Neuronal stem cell (in vitro differentiated cells): Measurements from ENCODE around the gene CHN2.

Source experiments
- DNase-seq: peaks from one replicate; pipeline ENCODE4 v3.0.0-alpha.2; 2013; ENCODE audit warnings: low spot score
- H2AFZ ChIP-seq: one replicate; pipeline ENCODE4 v1.6.1; 2013; ENCODE audit warnings: mild to moderate bottlenecking, low read length, inconsistent platforms
- H2AK5ac ChIP-seq: 2 replicates; pipeline ENCODE4 v1.6.1; 2013; ENCODE audit warnings: low read depth, mild to moderate bottlenecking, inconsistent platforms, low read length, moderate library complexity, mixed read lengths
- H2BK120ac ChIP-seq: 2 replicates; pipeline ENCODE4 v1.6.1; 2013; ENCODE audit warnings: low read depth, mild to moderate bottlenecking, inconsistent platforms, low read length, moderate library complexity, mixed read lengths
- H2BK12ac ChIP-seq: one replicate; pipeline ENCODE4 v1.6.1; 2013; ENCODE audit warnings: low read length, inconsistent platforms
- H2BK15ac ChIP-seq: 2 replicates; pipeline ENCODE4 v1.6.1; 2013; ENCODE audit warnings: mild to moderate bottlenecking, low read length, inconsistent platforms, mixed read lengths
- H2BK5ac ChIP-seq: one replicate; pipeline ENCODE4 v1.6.1; 2013; ENCODE audit warnings: inconsistent platforms, mild to moderate bottlenecking, low read length, moderate library complexity
- H3K14ac ChIP-seq: one replicate; pipeline ENCODE4 v1.6.1; 2013; ENCODE audit warnings: low read length, inconsistent platforms
- H3K18ac ChIP-seq: 2 replicates; pipeline ENCODE4 v1.6.1; 2013; ENCODE audit warnings: low read length, inconsistent platforms
- H3K23ac ChIP-seq: 2 replicates; pipeline ENCODE4 v1.6.1; 2013; ENCODE audit warnings: low read depth, mild to moderate bottlenecking, mixed read lengths, low read length, inconsistent platforms; ENCODE audit not compliant: poor library complexity
- H3K27ac ChIP-seq: replicated peaks from 3 replicates; pipeline ENCODE4 v1.5.1; 2013; ENCODE audit warnings: low read length, inconsistent platforms
- H3K27me3 ChIP-seq, 3 experiments: 2 replicates each; pipeline ENCODE4 v1.6.1; 2013; ENCODE audit warnings: low read length in 3 of 3, mild to moderate bottlenecking in 2 of 3, inconsistent platforms in 1 of 3, low read depth in 1 of 3, mixed read lengths in 1 of 3, moderate library complexity in 1 of 3; ENCODE audit not compliant: control insufficient read depth in 3 of 3, insufficient read depth in 3 of 3
- H3K36me3 ChIP-seq, 2 donors: replicated peaks in 1 of 2; 2 replicates each; pipeline ENCODE4 v1.6.1; 2013; ENCODE audit warnings: low read length in 2 of 2; ENCODE audit not compliant: control insufficient read depth in 2 of 2, insufficient read depth in 2 of 2
- H3K4ac ChIP-seq: 2 replicates; pipeline ENCODE4 v1.6.1; 2013; ENCODE audit warnings: inconsistent platforms, mild to moderate bottlenecking, low read length, moderate library complexity
- H3K4me1 ChIP-seq, 2 donors: 1 replicate in 1 of 2; 2 replicates in 1 of 2; pipeline ENCODE4 v1.6.1; 2013; ENCODE audit warnings: low read length in 2 of 2, low read depth in 1 of 2; ENCODE audit not compliant: control insufficient read depth in 2 of 2, insufficient read depth in 1 of 2
- H3K4me2 ChIP-seq: one replicate; pipeline ENCODE4 v1.6.1; 2013; ENCODE audit warnings: mild to moderate bottlenecking, low read length, inconsistent platforms; ENCODE audit not compliant: insufficient read depth, poor library complexity, severe bottlenecking
- H3K4me3 ChIP-seq, 2 donors: 2 replicates each; pipeline ENCODE4 v1.5.1; 2013; ENCODE audit warnings: low read length in 2 of 2, mild to moderate bottlenecking in 2 of 2, inconsistent platforms in 1 of 2, moderate library complexity in 1 of 2
- H3K79me1 ChIP-seq: one replicate; pipeline ENCODE4 v1.6.1; 2013; ENCODE audit warnings: low read depth, mild to moderate bottlenecking, inconsistent platforms, low read length, moderate library complexity
- H3K9ac ChIP-seq: one replicate; pipeline ENCODE4 v1.6.1; 2013; ENCODE audit warnings: mild to moderate bottlenecking, low read depth, low read length, inconsistent platforms; ENCODE audit not compliant: poor library complexity
- H3K9me3 ChIP-seq, 2 donors: replicated peaks in 1 of 2; 2 replicates each; pipeline versions ENCODE3 to v1.6.1; 2013; ENCODE audit warnings: low read length in 2 of 2, mild to moderate bottlenecking in 2 of 2, inconsistent platforms in 1 of 2, low read depth in 1 of 2, mixed read lengths in 1 of 2, moderate library complexity in 1 of 2; ENCODE audit not compliant: control insufficient read depth in 2 of 2, insufficient read depth in 1 of 2
- H4K8ac ChIP-seq: one replicate; pipeline ENCODE4 v1.6.1; 2013; ENCODE audit warnings: low read depth, mild to moderate bottlenecking, inconsistent platforms, low read length, moderate library complexity
- H4K91ac ChIP-seq: one replicate; pipeline ENCODE4 v1.6.1; 2013; ENCODE audit warnings: low read length, low read depth, mild to moderate bottlenecking, inconsistent platforms; ENCODE audit not compliant: poor library complexity
- WGBS, 2 donors: extraction: QIAGEN DNeasy Blood & Tissue Kit; methylation state at CpG; one replicate each; pipeline ENCODE4 v1.1.7; 2013; ENCODE audit warnings: missing lambda C conversion rate in 2 of 2, mixed read lengths in 1 of 2; ENCODE audit not compliant: insufficient read length in 2 of 2, insufficient replicate concordance in 1 of 2; ENCODE audit errors: extremely low coverage in 2 of 2; 5-methylcytosine and 5-hydroxymethylcytosine counted together

The CHN2 gene

DNA sequence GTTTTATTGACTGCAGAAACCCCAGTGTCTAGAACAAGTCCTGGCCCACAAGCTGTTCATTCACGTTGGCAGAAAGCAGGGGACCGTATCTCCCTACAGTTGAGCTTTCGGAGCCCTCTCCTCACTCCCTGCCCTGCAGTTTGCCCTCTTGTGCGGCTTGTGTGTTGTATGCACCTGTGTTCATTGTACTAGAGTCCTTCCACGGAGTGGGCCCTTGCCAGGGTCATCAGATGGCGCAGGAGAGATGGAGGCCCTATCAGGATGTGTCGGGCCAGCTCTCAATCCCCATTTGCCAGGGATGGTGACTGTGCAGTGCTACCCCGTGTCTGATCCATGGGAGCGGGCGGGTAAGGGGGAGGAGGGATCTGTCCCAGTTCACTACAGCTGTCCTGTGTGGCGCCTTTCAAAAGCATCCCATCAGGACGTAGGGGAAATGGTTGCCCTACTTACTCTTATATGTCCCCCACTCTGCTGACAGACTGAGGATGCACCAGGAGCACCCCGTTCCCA, 291.7 kb downstream of the CHN2 start:
- Histone ChIP-seq H3K27me3 (peaks cover 0 to 4% (median 0%) of the 10 kb centered on the region in 3 experiments), H3K14ac (no peak overlapping the region), H3K4ac (no peak overlapping the region), H3K4me3 (no peak overlapping the region), H3K27ac (no peak overlapping the region), H3K4me1 (peaks cover 12% of the 10 kb centered on the region in 2 donors), H4K91ac (peak overlapping the region; percentile 32), H4K8ac (no peak overlapping the region), H2BK5ac (peak overlapping the region; percentile 69), H2BK120ac (no peak overlapping the region), H3K9ac (peak overlapping the region; percentile 53), H3K23ac (peak overlapping the region; percentile 60), H2BK15ac (no peak overlapping the region), H2AFZ (peak overlapping the region; percentile 56), H3K36me3 (no peaks in the 10 kb centered on the region), H3K79me1 (no peaks in the 10 kb centered on the region), H2BK12ac (no peak overlapping the region), H3K18ac (peak overlapping the region; percentile 82), H3K4me2 (no peak overlapping the region), H2AK5ac (no peak overlapping the region), H3K9me3 (no peaks in the 10 kb centered on the region)
- no peak for DNase-seq
- WGBS, 2 donors, result no CpG with 5 or more reads among the region's 13 CpGs

- Histone ChIP-seq H2BK12ac (no peak overlapping the region), H2AK5ac (no peak overlapping the region), H3K79me1 (no peaks in the 10 kb centered on the region), H2BK120ac (no peak overlapping the region), H3K27me3 (peaks cover 0 to 4% (median 0%) of the 10 kb centered on the region in 3 experiments), H3K14ac (no peak overlapping the region), H2BK5ac (no peak overlapping the region), H3K4me2 (no peak overlapping the region), H3K36me3 (no peaks in the 10 kb centered on the region), H2BK15ac (no peak overlapping the region), H3K18ac (no peak overlapping the region), H3K4me1 (peaks cover 7 to 11% of the 10 kb centered on the region in 2 donors), H3K4me3 (no peak overlapping the region), H3K23ac (no peak overlapping the region), H3K9me3 (no peaks in the 10 kb centered on the region), H4K8ac (no peak overlapping the region), H3K27ac (no peak overlapping the region), H3K4ac (no peak overlapping the region), H2AFZ (no peak overlapping the region), H4K91ac (no peak overlapping the region), H3K9ac (no peak overlapping the region)
- WGBS, 2 donors, result no CpG with 5 or more reads among the region's 2 CpGs
- DNase-seq, result no peak
Measured at GRCh38 chr7:29487424-29487823, 292.8 kb downstream of the CHN2 start.

- Histone ChIP-seq H2BK15ac (no peak overlapping the region), H3K14ac (no peak overlapping the region), H3K9me3 (no peaks in the 10 kb centered on the region), H2AK5ac (no peak overlapping the region), H3K27ac (no peak overlapping the region), H3K27me3 (peaks cover 0 to 4% (median 0%) of the 10 kb centered on the region in 3 experiments), H3K4me2 (no peak overlapping the region), H3K23ac (no peak overlapping the region), H4K8ac (no peak overlapping the region), H2BK120ac (no peak overlapping the region), H3K9ac (no peak overlapping the region), H2BK5ac (no peak overlapping the region), H3K4me3 (no peak overlapping the region), H2BK12ac (no peak overlapping the region), H3K4me1 (peaks cover 7 to 11% of the 10 kb centered on the region in 2 donors), H2AFZ (no peak overlapping the region), H3K4ac (no peak overlapping the region), H3K18ac (no peak overlapping the region), H3K79me1 (no peaks in the 10 kb centered on the region), H4K91ac (no peak overlapping the region), H3K36me3 (no peaks in the 10 kb centered on the region)
- no peak for DNase-seq
- whole genome bisulfite sequencing, 2 donors, result no CpG with 5 or more reads among the region's 8 CpGs
Measured at GRCh38 chr7:29488203-29488970, 293.8 kb downstream of the CHN2 start.

DNA sequence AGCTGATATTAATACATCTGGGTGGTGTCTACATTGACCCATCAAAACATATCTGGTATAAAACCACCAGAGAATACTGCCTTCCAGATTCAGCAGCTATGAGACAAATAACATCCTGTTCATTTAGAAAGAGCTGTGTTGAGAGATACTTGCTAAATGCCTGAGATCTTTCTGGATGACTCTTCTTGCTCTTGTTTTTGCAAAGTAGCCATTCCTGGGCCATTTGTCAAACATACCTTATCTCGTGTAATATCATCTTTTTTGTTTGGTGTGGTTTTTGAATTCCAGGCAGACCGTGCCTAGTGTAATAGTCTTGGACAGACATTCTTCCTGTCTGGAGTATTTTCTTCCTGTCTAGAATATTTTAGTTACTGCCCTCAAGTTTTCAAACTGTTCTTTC, 294.4 kb downstream of the CHN2 start:
- Histone ChIP-seq H3K36me3 (no peaks in the 10 kb centered on the region), H2AFZ (no peak overlapping the region), H2BK15ac (no peak overlapping the region), H3K9me3 (no peaks in the 10 kb centered on the region), H3K4me3 (no peak overlapping the region), H3K9ac (no peak overlapping the region), H3K14ac (no peak overlapping the region), H3K27ac (no peak overlapping the region), H2BK5ac (no peak overlapping the region), H2BK120ac (no peak overlapping the region), H3K4ac (no peak overlapping the region), H3K79me1 (no peaks in the 10 kb centered on the region), H2AK5ac (no peak overlapping the region), H3K27me3 (peaks cover 0 to 4% (median 0%) of the 10 kb centered on the region in 3 experiments), H3K23ac (no peak overlapping the region), H3K4me1 (peaks cover 7 to 9% of the 10 kb centered on the region in 2 donors), H4K8ac (no peak overlapping the region), H3K4me2 (no peak overlapping the region), H4K91ac (no peak overlapping the region), H3K18ac (no peak overlapping the region), H2BK12ac (no peak overlapping the region)
- no peak for DNase-seq
- WGBS, 2 donors, result no CpG with 5 or more reads among the region's 2 CpGs
